HEK293 (cell line): Measurements from ENCODE around the gene MARCHF10.

ENCODE experiments used
- CTCF ChIA-PET: fragments of 350-600 bp; formaldehyde crosslinking; extraction: SDS; loops from one replicate; lab custom pipeline; 2021; ENCODE audit warnings: antibody characterized with exemption; lab: Yijun Ruan, JAX
- POLR2A ChIA-PET: fragments of 300-600 bp; formaldehyde crosslinking; extraction: SDS; loops from one replicate; lab custom pipeline; 2020; ENCODE audit warnings: antibody characterized with exemption, inconsistent platforms; lab: Yijun Ruan, JAX
- H3K27ac ChIP-seq: fragments of 200-500 bp; sonication (Bioruptor generic); 2 replicates; pipeline ENCODE4 v1.5.1; 2014; ENCODE audit warnings: low read depth, low read length, control low read depth, inconsistent platforms; ENCODE audit errors: extremely low read depth
- H3K36me3 ChIP-seq, 2 experiments: fragments of 200-500 bp in 1 of 2; sonication (Bioruptor generic) in 1 of 2; 1 replicate in 1 of 2; 2 replicates in 1 of 2; pipeline ENCODE4 v1.5.1; 2014 to 2017; ENCODE audit warnings: inconsistent platforms in 2 of 2, low read length in 2 of 2; ENCODE audit not compliant: control insufficient read depth in 2 of 2, insufficient read depth in 1 of 2
- H3K4me1 ChIP-seq: fragments of 200-500 bp; sonication (Bioruptor generic); 2 replicates; pipeline ENCODE4 v1.5.1; 2014; ENCODE audit warnings: mild to moderate bottlenecking, low read length, inconsistent platforms; ENCODE audit not compliant: control insufficient read depth, insufficient read depth
- H3K4me3 ChIP-seq: 2 replicates; pipeline ENCODE4 v1.5.1; 2011; ENCODE audit warnings: low read depth, mild to moderate bottlenecking, control low read depth, low read length, moderate library complexity
- H3K9me3 ChIP-seq: fragments of 200-500 bp; sonication (Bioruptor generic); 2 replicates; pipeline ENCODE4 v1.5.1; 2014; ENCODE audit warnings: low read depth, low read length, inconsistent platforms; ENCODE audit not compliant: control insufficient read depth, insufficient read depth
- IKZF3 ChIP-seq: fragments of 450-650 bp; IDR thresholded peaks from 2 replicates; pipeline ENCODE4 v1.5.0; 2018; ENCODE audit warnings: missing biosample characterization, mild to moderate bottlenecking, missing genetic modification characterization, moderate library complexity
- MEIS1 ChIP-seq: sonication (generic); formaldehyde crosslinking; IDR thresholded peaks from 2 replicates; pipeline ENCODE4 v1.8.1; 2022; ENCODE audit warnings: missing genetic modification reagents, mild to moderate bottlenecking, borderline replicate concordance
- RBAK ChIP-seq: fragments of 450-650 bp; formaldehyde crosslinking; IDR thresholded peaks from 2 replicates; pipeline ENCODE4 v1.5.1; 2016; ENCODE audit warnings: missing biosample characterization, missing genetic modification characterization
- TCF7L2 ChIP-seq: IDR thresholded peaks from 2 replicates; pipeline ENCODE4 v1.6.1; 2011; ENCODE audit warnings: low read depth, mild to moderate bottlenecking, inconsistent platforms, low read length, moderate library complexity, borderline replicate concordance
- ZBTB21 ChIP-seq: fragments of 450-650 bp; formaldehyde crosslinking; IDR thresholded peaks from 2 replicates; pipeline ENCODE4 v1.5.1; 2017; ENCODE audit warnings: missing biosample characterization, missing genetic modification characterization
- ZNF114 ChIP-seq: fragments of 450-650 bp; formaldehyde crosslinking; IDR thresholded peaks from 2 replicates; pipeline ENCODE4 v1.5.0; 2017; ENCODE audit warnings: missing biosample characterization, missing genetic modification characterization
- ZNF221 ChIP-seq: fragments of 450-650 bp; formaldehyde crosslinking; IDR thresholded peaks from 2 replicates; pipeline ENCODE4 v1.5.1; 2017; ENCODE audit warnings: missing biosample characterization, missing genetic modification characterization, borderline replicate concordance
- ZNF341 ChIP-seq: fragments of 450-650 bp; formaldehyde crosslinking; IDR thresholded peaks from 2 replicates; pipeline ENCODE4; 2016; ENCODE audit warnings: low read depth, missing biosample characterization, missing genetic modification characterization
- ZNF426 ChIP-seq: fragments of 450-650 bp; formaldehyde crosslinking; IDR thresholded peaks from 2 replicates; pipeline ENCODE4 v1.5.1; 2017; ENCODE audit warnings: missing biosample characterization, missing genetic modification characterization, mild to moderate bottlenecking, inconsistent platforms, moderate library complexity
- ZNF510 ChIP-seq: fragments of 450-650 bp; formaldehyde crosslinking; IDR thresholded peaks from 2 replicates; pipeline ENCODE4 v1.5.1; 2018; ENCODE audit warnings: mild to moderate bottlenecking, missing genetic modification characterization, missing biosample characterization; ENCODE audit not compliant: insufficient replicate concordance
- ZNF514 ChIP-seq: fragments of 450-650 bp; formaldehyde crosslinking; IDR thresholded peaks from 2 replicates; pipeline ENCODE4 v1.5.1; 2016; ENCODE audit warnings: missing biosample characterization, missing genetic modification characterization
- ZNF600 ChIP-seq: fragments of 450-650 bp; formaldehyde crosslinking; IDR thresholded peaks from 2 replicates; pipeline ENCODE4 v1.5.1; 2016; ENCODE audit warnings: missing biosample characterization, missing genetic modification characterization
- ZNF768 ChIP-seq: fragments of 450-650 bp; formaldehyde crosslinking; IDR thresholded peaks from 2 replicates; pipeline ENCODE4 v1.5.1; 2018; ENCODE audit warnings: missing biosample characterization, mild to moderate bottlenecking, missing genetic modification characterization
- ZNF777 ChIP-seq: fragments of 450-650 bp; formaldehyde crosslinking; IDR thresholded peaks from 2 replicates; pipeline ENCODE4 v1.5.1; 2017; ENCODE audit warnings: missing biosample characterization, missing genetic modification characterization, borderline replicate concordance
- TF ChIP-seq, protein P1 (sequence below): fragments of 450-650 bp; formaldehyde crosslinking; conservative IDR thresholded peaks from 2 replicates; pipeline ENCODE4 v1.5.1; 2016; ENCODE audit warnings: low read depth, missing biosample characterization, missing genetic modification characterization
- TF ChIP-seq, protein P2 (sequence below): fragments of 450-650 bp; formaldehyde crosslinking; IDR thresholded peaks from 2 replicates; pipeline ENCODE4 v1.5.1; 2016; ENCODE audit warnings: missing biosample characterization, missing genetic modification characterization
- TF ChIP-seq, protein P3 (sequence below): fragments of 450-650 bp; formaldehyde crosslinking; IDR thresholded peaks from 2 replicates; pipeline ENCODE4 v1.5.1; 2016; ENCODE audit warnings: missing biosample characterization, missing genetic modification characterization

Gene MARCHF10

DNA sequence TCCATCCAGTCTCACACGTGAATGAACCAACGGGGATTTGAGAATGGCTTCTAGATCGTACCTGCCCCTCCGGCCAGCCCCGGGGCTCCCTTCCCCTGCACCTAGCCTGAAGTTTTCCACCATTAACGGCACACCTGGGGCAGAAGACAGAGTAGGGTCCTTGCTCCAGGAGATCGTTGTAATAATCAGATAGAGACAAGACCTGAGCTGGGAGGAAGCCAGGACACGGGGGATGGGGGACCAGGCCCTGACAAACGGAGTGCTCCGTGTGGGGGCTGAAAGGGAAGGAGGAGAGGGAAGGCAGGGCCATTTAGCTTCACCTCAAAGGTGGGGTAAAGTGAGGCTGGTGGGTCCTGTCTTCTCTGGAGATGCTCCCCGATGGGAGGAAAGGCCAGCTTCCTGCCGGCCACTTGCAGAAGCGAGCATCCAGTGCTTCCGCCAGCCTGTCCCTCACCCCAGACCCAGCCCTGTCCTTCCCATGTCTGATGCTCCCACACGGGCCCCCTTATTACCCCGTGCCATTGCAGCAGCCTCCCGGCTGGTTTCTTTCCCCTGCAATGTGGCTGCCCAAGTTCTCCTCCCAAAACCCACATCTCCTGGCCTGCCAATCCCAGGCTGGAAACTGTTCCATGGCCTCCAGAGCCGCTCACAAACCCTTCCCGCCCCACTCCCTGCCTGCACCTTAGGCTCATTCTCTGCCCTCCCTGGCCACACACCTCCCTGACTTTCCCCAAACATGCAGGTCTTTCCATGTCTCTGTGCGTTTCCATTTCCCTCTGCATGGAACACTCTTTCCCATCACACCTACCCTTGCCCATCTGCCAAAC lies 101.3 kb downstream of the MARCHF10 start (continued):
- TF ChIP-seq, protein P1, sequence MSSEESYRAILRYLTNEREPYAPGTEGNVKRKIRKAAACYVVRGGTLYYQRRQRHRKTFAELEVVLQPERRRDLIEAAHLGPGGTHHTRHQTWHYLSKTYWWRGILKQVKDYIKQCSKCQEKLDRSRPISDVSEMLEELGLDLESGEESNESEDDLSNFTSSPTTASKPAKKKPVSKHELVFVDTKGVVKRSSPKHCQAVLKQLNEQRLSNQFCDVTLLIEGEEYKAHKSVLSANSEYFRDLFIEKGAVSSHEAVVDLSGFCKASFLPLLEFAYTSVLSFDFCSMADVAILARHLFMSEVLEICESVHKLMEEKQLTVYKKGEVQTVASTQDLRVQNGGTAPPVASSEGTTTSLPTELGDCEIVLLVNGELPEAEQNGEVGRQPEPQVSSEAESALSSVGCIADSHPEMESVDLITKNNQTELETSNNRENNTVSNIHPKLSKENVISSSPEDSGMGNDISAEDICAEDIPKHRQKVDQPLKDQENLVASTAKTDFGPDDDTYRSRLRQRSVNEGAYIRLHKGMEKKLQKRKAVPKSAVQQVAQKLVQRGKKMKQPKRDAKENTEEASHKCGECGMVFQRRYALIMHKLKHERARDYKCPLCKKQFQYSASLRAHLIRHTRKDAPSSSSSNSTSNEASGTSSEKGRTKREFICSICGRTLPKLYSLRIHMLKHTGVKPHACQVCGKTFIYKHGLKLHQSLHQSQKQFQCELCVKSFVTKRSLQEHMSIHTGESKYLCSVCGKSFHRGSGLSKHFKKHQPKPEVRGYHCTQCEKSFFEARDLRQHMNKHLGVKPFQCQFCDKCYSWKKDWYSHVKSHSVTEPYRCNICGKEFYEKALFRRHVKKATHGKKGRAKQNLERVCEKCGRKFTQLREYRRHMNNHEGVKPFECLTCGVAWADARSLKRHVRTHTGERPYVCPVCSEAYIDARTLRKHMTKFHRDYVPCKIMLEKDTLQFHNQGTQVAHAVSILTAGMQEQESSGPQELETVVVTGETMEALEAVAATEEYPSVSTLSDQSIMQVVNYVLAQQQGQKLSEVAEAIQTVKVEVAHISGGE (tag by site-specific recombination): no peak
- TF ChIP-seq MEIS1 (CRISPR knock-in tag): no peak
- TF ChIP-seq, protein P2, sequence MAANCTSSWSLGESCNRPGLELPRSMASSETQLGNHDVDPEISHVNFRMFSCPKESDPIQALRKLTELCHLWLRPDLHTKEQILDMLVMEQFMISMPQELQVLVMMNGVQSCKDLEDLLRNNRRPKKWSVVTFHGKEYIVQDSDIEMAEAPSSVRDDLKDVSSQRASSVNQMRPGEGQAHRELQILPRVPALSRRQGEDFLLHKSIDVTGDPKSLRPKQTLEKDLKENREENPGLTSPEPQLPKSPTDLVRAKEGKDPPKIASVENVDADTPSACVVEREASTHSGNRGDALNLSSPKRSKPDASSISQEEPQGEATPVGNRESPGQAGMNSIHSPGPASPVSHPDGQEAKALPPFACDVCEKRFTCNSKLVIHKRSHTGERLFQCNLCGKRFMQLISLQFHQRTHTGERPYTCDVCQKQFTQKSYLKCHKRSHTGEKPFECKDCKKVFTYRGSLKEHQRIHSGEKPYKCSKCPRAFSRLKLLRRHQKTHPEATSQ: no peak
- no peak for TF ChIP-seq TCF7L2
- TF ChIP-seq ZNF600: no peak

DNA sequence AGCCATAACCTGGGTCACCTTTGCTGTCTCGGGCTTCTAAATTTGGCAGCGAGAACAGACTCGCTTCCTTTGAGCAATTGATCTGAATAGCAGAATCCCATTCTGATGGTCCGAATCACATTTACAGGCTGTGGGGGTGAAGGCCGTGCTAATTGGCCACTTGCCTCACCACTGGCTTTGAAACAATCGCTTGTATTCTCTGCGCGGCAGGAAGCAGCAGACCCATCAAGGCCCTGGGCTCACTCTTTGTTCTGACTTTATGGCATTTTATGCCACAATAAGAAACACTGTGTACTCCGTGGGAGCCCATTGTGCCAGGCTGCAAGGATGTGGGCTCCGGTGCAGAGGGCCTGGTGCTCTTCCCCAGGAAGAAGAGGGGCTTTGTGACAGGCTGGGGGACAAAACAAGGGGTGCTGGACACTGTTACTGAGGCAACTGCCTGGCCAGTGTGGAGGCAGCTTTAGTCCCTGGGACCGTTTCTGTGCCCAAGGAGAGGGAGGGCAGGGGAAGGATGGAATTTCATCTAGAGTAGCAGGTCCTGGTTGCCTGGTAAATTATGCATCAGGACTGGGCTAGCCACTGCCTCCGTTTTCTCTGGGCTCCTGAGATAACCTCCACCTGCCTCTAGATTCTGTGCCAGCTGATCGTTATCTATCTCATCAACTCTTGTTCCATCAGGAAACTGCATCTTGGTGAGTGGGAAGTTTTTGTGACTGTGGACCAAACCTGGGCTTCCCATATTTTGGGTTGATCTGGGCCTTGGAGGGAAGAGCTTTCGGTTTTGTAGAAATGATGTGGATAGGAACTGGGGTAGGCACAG lies 102.1 kb downstream of the MARCHF10 start:
- Histone ChIP-seq H3K4me1 (peaks cover 3% of the 10 kb centered on the region), H3K4me3 (no peak overlapping the region), H3K27ac (no peak overlapping the region), H3K9me3 (no peaks in the 10 kb centered on the region), H3K36me3 (no peaks in the 10 kb centered on the region)
- TF ChIP-seq ZNF768 (tag by site-specific recombination): no peak
- CTCF ChIA-PET: interaction anchor here (0.6 to 2.3 kb wide), 5 partner anchors 169 to 701 kb away, joined by 3 to 7 read pairs (median 4); no protein-coding TSS in a partner anchor
- POLR2A ChIA-PET: no interaction called here

DNA sequence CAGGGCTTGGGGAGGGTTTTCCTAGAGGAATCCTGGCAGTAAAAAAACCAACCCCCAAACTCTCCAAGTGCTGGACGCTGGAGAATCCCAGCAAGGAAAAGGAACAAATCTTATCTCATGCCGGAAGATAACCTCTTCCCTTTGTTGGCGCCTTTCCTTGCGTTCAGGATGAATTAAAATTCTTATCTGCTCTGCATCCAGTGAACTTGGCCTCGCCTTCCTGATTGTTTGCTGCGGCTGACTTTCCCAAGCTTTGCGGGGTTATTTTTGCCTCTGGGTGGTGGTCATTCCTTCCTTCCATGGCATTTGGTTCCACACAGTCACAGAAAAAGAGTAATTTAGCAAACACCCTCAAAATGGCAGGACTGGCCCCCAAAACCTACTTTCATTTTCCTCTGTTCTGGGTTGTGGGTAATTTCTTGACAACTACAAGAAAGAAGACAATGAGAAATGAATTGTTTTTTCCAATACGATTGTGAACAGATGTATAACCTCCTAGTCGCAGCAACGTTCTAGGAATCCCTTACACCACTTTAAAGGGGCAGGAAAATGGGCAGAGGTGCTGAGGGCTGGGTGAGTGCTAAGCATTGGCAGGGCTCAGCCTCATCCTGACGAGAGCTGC lies 102.8 kb downstream of the MARCHF10 start:
- no peaks in the 10 kb centered on the region for H3K36me3 ChIP-seq
- no peak overlapping the region for H3K4me3 ChIP-seq
- H3K9me3 ChIP-seq: no peaks in the 10 kb centered on the region
- H3K27ac ChIP-seq: no peak overlapping the region
- H3K4me1 ChIP-seq: peaks cover 3% of the 10 kb centered on the region
- CTCF ChIA-PET: interaction anchor here (0.7 to 2.3 kb wide), 4 partner anchors 15 to 702 kb away, joined by 3 to 8 read pairs (median 7); no protein-coding TSS in a partner anchor
- TF ChIP-seq ZNF510 (tag by site-specific recombination) (no peak), IKZF3 (tag by site-specific recombination) (0 out of 2 replicates have a peak, but pooled peaks have one; percentile 17)
- POLR2A ChIA-PET: interaction anchor here (0.7 kb wide), 1 partner anchor 98 kb away, joined by 10 read pairs; no protein-coding TSS in a partner anchor

DNA sequence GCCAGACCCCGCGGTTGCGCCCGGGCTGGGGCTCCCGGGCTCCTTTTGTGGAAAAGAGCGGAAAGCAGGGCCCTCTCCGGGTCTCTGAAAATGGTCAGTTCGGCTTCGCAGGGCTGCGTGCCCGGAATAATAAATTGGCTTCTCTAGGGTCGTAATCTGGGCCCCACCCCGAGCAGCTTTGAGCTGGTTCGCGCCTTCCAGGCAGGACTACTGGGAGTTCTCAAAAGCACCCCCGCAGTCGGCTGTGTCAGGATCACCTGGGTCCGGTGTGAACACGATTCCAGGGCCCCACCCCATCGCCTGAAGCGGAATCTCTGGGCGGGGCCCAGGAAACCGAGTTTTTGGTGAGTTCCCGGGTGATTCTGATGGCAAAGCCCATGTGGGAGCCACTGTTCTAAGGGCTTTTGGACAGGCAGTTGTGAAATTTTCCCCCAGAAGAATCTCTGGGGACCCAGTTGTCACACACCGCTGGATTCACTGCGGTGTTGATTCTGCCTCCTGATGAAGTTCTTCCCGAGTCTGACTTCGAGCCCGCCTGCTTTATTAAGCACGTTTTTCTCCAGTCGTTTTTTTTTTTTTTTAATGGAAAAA lies 103.6 kb downstream of the MARCHF10 start:
- H3K36me3 ChIP-seq: no peaks in the 10 kb centered on the region
- peak overlapping the region; percentile 49 for H3K4me3 ChIP-seq
- H3K4me1 ChIP-seq: peaks cover 3% of the 10 kb centered on the region
- CTCF ChIA-PET: interaction anchor here (0.7 to 2.3 kb wide), 6 partner anchors 16 to 702 kb away, joined by 3 to 8 read pairs (median 5); no protein-coding TSS in a partner anchor
- POLR2A ChIA-PET: interaction anchor here (0.7 kb wide), 1 partner anchor 97 kb away, joined by 10 read pairs; no protein-coding TSS in a partner anchor
- no peaks in the 10 kb centered on the region for H3K9me3 ChIP-seq
- peak overlapping the region; percentile 68; the same call in 1 of the 2 replicates for H3K27ac ChIP-seq
- TF ChIP-seq ZNF777 (tag by site-specific recombination): no peak
- no peak for TF ChIP-seq ZNF221 (tag by site-specific recombination)
- TF ChIP-seq ZNF426 (tag by site-specific recombination): no peak
- TF ChIP-seq, protein P3, sequence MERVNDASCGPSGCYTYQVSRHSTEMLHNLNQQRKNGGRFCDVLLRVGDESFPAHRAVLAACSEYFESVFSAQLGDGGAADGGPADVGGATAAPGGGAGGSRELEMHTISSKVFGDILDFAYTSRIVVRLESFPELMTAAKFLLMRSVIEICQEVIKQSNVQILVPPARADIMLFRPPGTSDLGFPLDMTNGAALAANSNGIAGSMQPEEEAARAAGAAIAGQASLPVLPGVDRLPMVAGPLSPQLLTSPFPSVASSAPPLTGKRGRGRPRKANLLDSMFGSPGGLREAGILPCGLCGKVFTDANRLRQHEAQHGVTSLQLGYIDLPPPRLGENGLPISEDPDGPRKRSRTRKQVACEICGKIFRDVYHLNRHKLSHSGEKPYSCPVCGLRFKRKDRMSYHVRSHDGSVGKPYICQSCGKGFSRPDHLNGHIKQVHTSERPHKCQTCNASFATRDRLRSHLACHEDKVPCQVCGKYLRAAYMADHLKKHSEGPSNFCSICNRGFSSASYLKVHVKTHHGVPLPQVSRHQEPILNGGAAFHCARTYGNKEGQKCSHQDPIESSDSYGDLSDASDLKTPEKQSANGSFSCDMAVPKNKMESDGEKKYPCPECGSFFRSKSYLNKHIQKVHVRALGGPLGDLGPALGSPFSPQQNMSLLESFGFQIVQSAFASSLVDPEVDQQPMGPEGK (tag by site-specific recombination): peak; percentile 26; the same call in 1 of the 2 replicates
- TF ChIP-seq ZNF514 (tag by site-specific recombination): no peak
- TF ChIP-seq ZNF114 (tag by site-specific recombination): no peak
- peak; percentile 21; the same call in 1 of the 2 replicates for TF ChIP-seq ZNF341 (tag by site-specific recombination)
- TF ChIP-seq RBAK (tag by site-specific recombination): no peak
- no peak for TF ChIP-seq ZBTB21 (tag by site-specific recombination)
